Sigmoid colon (tissue), 7 donors: ENCODE results near the gene F11R. TPM values are rescaled to one million over a fixed set of nuclear protein-coding genes. Genes with fewer than 3 reads are reported as not detected.

ENCODE experiments used
- polyA plus RNA-seq, 3 donors: library from polyadenylated mRNA; stranded (reverse); fragments of 200-250 nt; gene quantifications; one replicate each; pipeline ENCODE4 v1.2.3, GENCODE V29; 2013
- small RNA-seq, 3 donors: library from RNA; depleted of rRNA; stranded (forward); fragments of <200 nt; gene quantifications; one replicate each; pipeline ENCODE3, GENCODE V24; 2016
- total RNA-seq, 4 donors: library from RNA; depleted of rRNA; stranded (reverse); fragments of >200 nt; gene quantifications; one replicate each; pipeline ENCODE4 v1.1.0, GENCODE V29; 2016
- donor health status: healthy with polysubstance abuse.
- donor health status: Bipolar disorder and iron deficiency.
- donor health status: healthy.

Gene F11R
- total and polyA plus RNA-seq, 7 donors: 2.7 to 96.7 (median 15.6) TPM

Small RNA genes lying within 50 kb of the gene (small RNA-seq; reads per million reads assigned to genes)
- 0 reads per million in 3 donors for gene AL591806.2

Other genes with a start within 250 kb of the F11R start
- under 1 TPM in 3 of 4 donors, not detected in 1; under 0.01 to 0.36 (median 0.16) TPM for gene LY9, start 225.0 kb downstream of the F11R start, total RNA-seq
- gene LY9, start 225.0 kb downstream of the F11R start, polyA plus RNA-seq: 10 to 100 TPM in 1 of 3 donors, under 1 TPM in 1, not detected in 1; 0.23 to 12.8 TPM
- gene CD244, start 158.3 kb downstream of the F11R start, total RNA-seq: under 1 TPM in 3 of 4 donors, not detected in 1; 0.16 to 0.36 (median 0.27) TPM
- 1 to 10 TPM in 2 of 3 donors, not detected in 1; 1.0 to 1.8 TPM for gene CD244, start 158.3 kb downstream of the F11R start, polyA plus RNA-seq
- gene ITLN1, start 136.0 kb downstream of the F11R start, total RNA-seq: under 1 TPM in 2 of 4 donors, not detected in 2; 0.66 to 0.71 TPM
- gene ITLN1, start 136.0 kb downstream of the F11R start, polyA plus RNA-seq: 100 to 1,000 TPM; 175 to 478 (median 284) TPM
- not detected for gene ITLN2, start 66.3 kb downstream of the F11R start, total RNA-seq
- gene ITLN2, start 66.3 kb downstream of the F11R start, polyA plus RNA-seq: under 1 TPM in 1 of 3 donors, not detected in 2; 0.12 TPM
- 10 to 100 TPM; 10.5 to 46.4 (median 27.8) TPM for gene TSTD1, start 17.8 kb upstream of the F11R start, total RNA-seq
- 100 to 1,000 TPM; 115 to 609 (median 268) TPM for gene TSTD1, start 17.8 kb upstream of the F11R start, polyA plus RNA-seq
- gene USF1, start 24.8 kb upstream of the F11R start, total RNA-seq: 10 to 100 TPM; 54.8 to 76.2 (median 62.5) TPM
- gene USF1, start 24.8 kb upstream of the F11R start, polyA plus RNA-seq: 10 to 100 TPM; 25.8 to 84.6 (median 42.5) TPM
- gene ARHGAP30, start 48.7 kb upstream of the F11R start, total RNA-seq: 1 to 10 TPM; 4.4 to 7.7 (median 6.6) TPM
- gene ARHGAP30, start 48.7 kb upstream of the F11R start, polyA plus RNA-seq: 10 to 100 TPM in 1 of 3 donors, 1 to 10 TPM in 2; 4.8 to 37.8 (median 4.9) TPM
- gene NECTIN4, start 68.4 kb upstream of the F11R start, total RNA-seq: not detected
- 1 to 10 TPM in 2 of 3 donors, not detected in 1; 1.2 to 2.8 TPM for gene NECTIN4, start 68.4 kb upstream of the F11R start, polyA plus RNA-seq
- 10 to 100 TPM in 2 of 4 donors, 1 to 10 TPM in 2; 5.8 to 14.1 (median 10.8) TPM for gene KLHDC9, start 77.2 kb upstream of the F11R start, total RNA-seq
- 10 to 100 TPM in 1 of 3 donors, 1 to 10 TPM in 2; 4.7 to 11.1 (median 9.6) TPM for gene KLHDC9, start 77.2 kb upstream of the F11R start, polyA plus RNA-seq
- gene PFDN2, start 96.9 kb upstream of the F11R start, total RNA-seq: 10 to 100 TPM; 40.7 to 63.4 (median 45.9) TPM
- 100 to 1,000 TPM in 2 of 3 donors, 10 to 100 TPM in 1; 82.3 to 115 (median 104) TPM for gene PFDN2, start 96.9 kb upstream of the F11R start, polyA plus RNA-seq
- 10 to 100 TPM; 24.4 to 39.6 (median 33.1) TPM for gene NIT1, start 97.0 kb upstream of the F11R start, total RNA-seq
- gene NIT1, start 97.0 kb upstream of the F11R start, polyA plus RNA-seq: 10 to 100 TPM; 46.8 to 66.6 (median 66.5) TPM
- 10 to 100 TPM; 27.7 to 34.2 (median 30.2) TPM for gene DEDD, start 111.5 kb upstream of the F11R start, total RNA-seq
- gene DEDD, start 111.5 kb upstream of the F11R start, polyA plus RNA-seq: 10 to 100 TPM; 24.0 to 30.6 (median 30.5) TPM
- 10 to 100 TPM; 49.0 to 77.8 (median 70.3) TPM for gene UFC1, start 132.8 kb upstream of the F11R start, total RNA-seq
- 100 to 1,000 TPM; 129 to 249 (median 232) TPM for gene UFC1, start 132.8 kb upstream of the F11R start, polyA plus RNA-seq
- gene USP21, start 138.3 kb upstream of the F11R start, total RNA-seq: 10 to 100 TPM; 11.4 to 24.1 (median 13.1) TPM
- 10 to 100 TPM; 16.2 to 22.2 (median 17.3) TPM for gene USP21, start 138.3 kb upstream of the F11R start, polyA plus RNA-seq
- gene PPOX, start 145.3 kb upstream of the F11R start, total RNA-seq: 10 to 100 TPM; 16.6 to 30.9 (median 21.3) TPM
- gene PPOX, start 145.3 kb upstream of the F11R start, polyA plus RNA-seq: 10 to 100 TPM in 2 of 3 donors, 1 to 10 TPM in 1; 7.4 to 17.7 (median 16.2) TPM
- 10 to 100 TPM; 10.7 to 19.3 (median 14.8) TPM for gene B4GALT3, start 156.4 kb upstream of the F11R start, total RNA-seq
- gene B4GALT3, start 156.4 kb upstream of the F11R start, polyA plus RNA-seq: 10 to 100 TPM; 13.4 to 33.4 (median 16.8) TPM
- 10 to 100 TPM in 2 of 4 donors, 1 to 10 TPM in 2; 6.4 to 78.2 (median 10.8) TPM for gene ADAMTS4, start 177.9 kb upstream of the F11R start, total RNA-seq
- 1 to 10 TPM in 1 of 3 donors, under 1 TPM in 2; 0.23 to 4.5 (median 0.60) TPM for gene ADAMTS4, start 177.9 kb upstream of the F11R start, polyA plus RNA-seq
- gene NDUFS2, start 181.2 kb upstream of the F11R start, total RNA-seq: 100 to 1,000 TPM in 1 of 4 donors, 10 to 100 TPM in 3; 79.6 to 113 (median 92.6) TPM
- 100 to 1,000 TPM; 113 to 194 (median 123) TPM for gene NDUFS2, start 181.2 kb upstream of the F11R start, polyA plus RNA-seq
- gene FCER1G, start 194.1 kb upstream of the F11R start, total RNA-seq: 10 to 100 TPM; 14.4 to 86.4 (median 56.9) TPM
- 100 to 1,000 TPM in 1 of 3 donors, 10 to 100 TPM in 2; 77.7 to 243 (median 80.5) TPM for gene FCER1G, start 194.1 kb upstream of the F11R start, polyA plus RNA-seq
- not detected for gene APOA2, start 202.5 kb upstream of the F11R start, total RNA-seq
- under 1 TPM in 1 of 3 donors, not detected in 2; 0.26 TPM for gene APOA2, start 202.5 kb upstream of the F11R start, polyA plus RNA-seq
- gene TOMM40L, start 204.9 kb upstream of the F11R start, total RNA-seq: 10 to 100 TPM; 12.6 to 20.2 (median 14.8) TPM
- 10 to 100 TPM; 15.0 to 23.1 (median 18.5) TPM for gene TOMM40L, start 204.9 kb upstream of the F11R start, polyA plus RNA-seq
- gene NR1I3, start 217.1 kb upstream of the F11R start, total RNA-seq: not detected
- gene NR1I3, start 217.1 kb upstream of the F11R start, polyA plus RNA-seq: under 1 TPM in 1 of 3 donors, not detected in 2; 0.13 TPM
- 10 to 100 TPM in 1 of 4 donors, 1 to 10 TPM in 2, under 1 TPM in 1; 0.71 to 15.2 (median 3.7) TPM for gene PCP4L1, start 237.6 kb upstream of the F11R start, total RNA-seq
- gene PCP4L1, start 237.6 kb upstream of the F11R start, polyA plus RNA-seq: 1 to 10 TPM in 1 of 3 donors, not detected in 2; 2.3 TPM